ENCODE results near the gene SLC25A1. TPM values are rescaled to one million over a fixed set of nuclear protein-coding genes. Genes with fewer than 3 reads are reported as not detected.

SLC25A1 gene
- total RNA-seq, 1 experiment from 2014 or later: 151 TPM

GRCh38 chr22:19151329-19152191 is 27.0 kb downstream of the SLC25A1 start:
- Mint-ChIP-seq H3K4me3 (peak overlapping the region; percentile 34 to 78), H3K27me3 (ENCODE audit: low read depth) (peaks cover 89% of the 10 kb centered on the region), H3K27ac (no peak overlapping the region; a peak in 1 of 7 replicates), H3K36me3 (ENCODE audit: insufficient read depth in 1 of 3, low read depth in 3 of 3) (peaks cover 0 to 9% (median 5%) of the 10 kb centered on the region in 3 experiments; a peak in 6 of 7 replicates), H3K9me3 (peaks cover 13 to 14% of the 10 kb centered on the region in 2 experiments), H3K4me1 (peaks cover 12 to 16% of the 10 kb centered on the region in 2 experiments)
- Histone ChIP-seq H3K4me2 (ENCODE audit: insufficient read depth, insufficient read length, low read length) (no peak overlapping the region), H2BK5ac (ENCODE audit: insufficient read length, low read length) (no peak overlapping the region), H4K8ac (replicated peaks; ENCODE audit: insufficient read length, low read depth, low read length) (no peak overlapping the region), H3K79me1 (ENCODE audit: insufficient read depth, low read depth, low read length, poor library complexity, severe bottlenecking) (no peaks in the 10 kb centered on the region), H3K79me2 (ENCODE audit: insufficient read depth, low read length) (no peaks in the 10 kb centered on the region), H4K20me1 (ENCODE audit: control insufficient read depth, insufficient read depth, insufficient read length) (no peaks in the 10 kb centered on the region), H2AK5ac (ENCODE audit: insufficient read length, low read length) (no peak overlapping the region), H3T11ph (ENCODE audit: low read length) (no peak overlapping the region), H2BK12ac (ENCODE audit: insufficient read length, low read depth, low read length) (no peak overlapping the region), H3K18ac (ENCODE audit: insufficient read length, low read depth, low read length) (no peak overlapping the region), H3K23ac (ENCODE audit: insufficient read length, low read depth, low read length) (no peak overlapping the region), H3K4me1 (ENCODE audit: insufficient read depth, low read length) (no peaks in the 10 kb centered on the region), H3K4ac (ENCODE audit: low read depth, low read length) (no peak overlapping the region), H2BK20ac (ENCODE audit: low read depth, low read length, poor library complexity, severe bottlenecking) (no peak overlapping the region), H3K56ac (ENCODE audit: insufficient read length, low read depth, low read length) (no peak overlapping the region), H2AFZ (ENCODE audit: low read length) (no peak overlapping the region), H3K9ac (ENCODE audit: extremely low read depth, insufficient read length, low read length) (no peak overlapping the region), H3K23me2 (ENCODE audit: insufficient read length, low read depth, low read length, poor library complexity, severe bottlenecking) (peaks cover 2% of the 10 kb centered on the region), H3K9me3 (ENCODE audit: control insufficient read depth, low read depth, low read length) (no peaks in the 10 kb centered on the region), H3K27me3 (ENCODE audit: insufficient read depth, low read length) (peaks cover 48% of the 10 kb centered on the region), H3K14ac (ENCODE audit: insufficient read depth, low read length) (no peak overlapping the region), H2BK15ac (ENCODE audit: low read depth, low read length) (no peak overlapping the region), H4K5ac (ENCODE audit: insufficient read length, low read depth, low read length) (no peak overlapping the region), H2BK120ac (ENCODE audit: low read depth, low read length, poor library complexity, severe bottlenecking) (no peak overlapping the region), H3K27ac (ENCODE audit: insufficient read length, low read depth, low read length) (no peak overlapping the region), H4K91ac (ENCODE audit: insufficient read length, low read depth, low read length) (no peak overlapping the region)
- no peak for TF ChIP-seq CTCF (conservative IDR thresholded peaks at IDR 0.05)
- no CpG with 5 or more reads among the region's 10 CpGs for WGBS (ENCODE audit: extremely low coverage, insufficient read length, low lambda C conversion rate)
- DNase-seq: no peak

All from H9 (cell line).